K562 (cell line): ENCODE measurements around the gene LNPEP. TPM values are rescaled to one million over a fixed set of nuclear protein-coding genes. Genes with fewer than 3 reads are reported as not detected.

Source experiments
- ATAC-seq: fragments of 200-7000 bp; cut with Tn5 transposase; 3 replicates; pipeline ENCODE4 v1.9.1; 2020; ENCODE audit warnings: moderate library complexity
- BruUV-seq: library from RNA; stranded (reverse); fragments of 400-500 nt; replicated peaks from 2 replicates; lab custom pipeline; 2021; lab: Mats Ljungman, UMichigan
- CTCF ChIA-PET: fragments of 300-600 bp; formaldehyde crosslinking; extraction: SDS; loops from one replicate; lab custom pipeline; 2021; ENCODE audit warnings: low intra/inter-chr PET ratio; lab: Yijun Ruan, JAX
- POLR2A ChIA-PET: fragments of 300-600, 350-650 bp; sonication (Branson Sonifier 250); formaldehyde crosslinking; extraction: SDS; loops from one replicate; lab custom pipeline; 2021; ENCODE audit warnings: antibody characterized with exemption, inconsistent platforms; lab: Yijun Ruan, JAX
- DNase-seq, 4 experiments: peaks; one replicate each; pipeline versions ENCODE4 v3.0.0 to v3.0.0-alpha.2; 2011 to 2018; ENCODE audit warnings: low spot score in 3 of 4, mixed read lengths in 3 of 4; ENCODE audit errors: extremely low read depth in 1 of 4
- FAIRE-seq: peaks from 2 replicates; lab custom pipeline; 2011; peaks lifted over from hg19 to GRCh38; lab: Jason Lieb, UNC
- H2AFZ ChIP-seq: 2 replicates; pipeline ENCODE4 v1.6.0; 2011; ENCODE audit warnings: low read depth, low read length, control low read depth, inconsistent platforms
- H3K27ac ChIP-seq: fragments of 200-600 bp; 3 replicates; pipeline ENCODE4 v1.8.0; 2011; ENCODE audit warnings: low read depth, mild to moderate bottlenecking, control low read depth, inconsistent platforms, low read length, moderate library complexity, mixed read lengths; ENCODE audit errors: extremely low read depth
- H3K27me3 ChIP-seq, 2 experiments: fragments of 300-600 bp in 1 of 2; 2 replicates in 1 of 2; 3 replicates in 1 of 2; pipeline versions ENCODE4 v1.6.0 to v1.8.0; 2011; ENCODE audit warnings: inconsistent platforms in 2 of 2, low read length in 2 of 2, mild to moderate bottlenecking in 1 of 2, mixed read lengths in 1 of 2, moderate library complexity in 1 of 2; ENCODE audit not compliant: control insufficient read depth in 2 of 2, insufficient read depth in 2 of 2
- H3K36me3 ChIP-seq: fragments of 300-600 bp; 3 replicates; pipeline ENCODE4 v1.8.0; 2011; ENCODE audit warnings: mild to moderate bottlenecking, low read length, inconsistent platforms; ENCODE audit not compliant: control insufficient read depth, insufficient read depth
- H3K4me1 ChIP-seq, 2 experiments: fragments of 200-600 bp in 1 of 2; replicated peaks in 1 of 2; 2 replicates in 1 of 2; 3 replicates in 1 of 2; pipeline versions ENCODE4 v1.5.1 to v1.8.0; 2011; ENCODE audit warnings: inconsistent platforms in 2 of 2, low read length in 2 of 2, mild to moderate bottlenecking in 1 of 2, mixed read lengths in 1 of 2, moderate library complexity in 1 of 2; ENCODE audit not compliant: control insufficient read depth in 2 of 2, insufficient read depth in 2 of 2
- H3K4me2 ChIP-seq: 2 replicates; pipeline ENCODE4 v1.6.1; 2011; ENCODE audit warnings: low read length, control low read depth, inconsistent platforms, mixed read lengths; ENCODE audit not compliant: insufficient read depth
- H3K4me3 ChIP-seq: fragments of 200-600 bp; sonication (generic), shearing (Covaris generic); 2 replicates; pipeline ENCODE4 v1.5.1; 2016; ENCODE audit warnings: control low read depth, inconsistent platforms
- H3K79me2 ChIP-seq: fragments of 200-600 bp; 3 replicates; pipeline ENCODE4 v1.8.0; 2011; ENCODE audit warnings: low read length, inconsistent platforms; ENCODE audit not compliant: control insufficient read depth, insufficient read depth
- H3K9ac ChIP-seq, 2 experiments: 2 replicates each; pipeline versions ENCODE4 v1.6.0 to v1.6.1; 2011; ENCODE audit warnings: low read depth in 2 of 2, low read length in 2 of 2, control low read depth in 1 of 2, inconsistent platforms in 1 of 2, mild to moderate bottlenecking in 1 of 2, mixed read lengths in 1 of 2; ENCODE audit not compliant: insufficient read depth in 1 of 2
- H3K9me1 ChIP-seq: one replicate; pipeline ENCODE4 v1.6.0; 2011; ENCODE audit warnings: inconsistent platforms, mild to moderate bottlenecking, low read length, moderate library complexity; ENCODE audit not compliant: control insufficient read depth, insufficient read depth
- H3K9me3 ChIP-seq: replicated peaks from 2 replicates; pipeline ENCODE4 v1.5.1; 2011; ENCODE audit warnings: low read depth, low read length, inconsistent platforms; ENCODE audit not compliant: control insufficient read depth, insufficient read depth
- H4K20me1 ChIP-seq: replicated peaks from 2 replicates; pipeline ENCODE4 v1.6.1; 2011; ENCODE audit warnings: low read length, inconsistent platforms, mixed read lengths; ENCODE audit not compliant: control insufficient read depth, insufficient read depth
- CBX8 ChIP-seq: fragments of 200-600 bp; sonication (generic); IDR thresholded peaks from 2 replicates; pipeline ENCODE4 v1.6.1; 2012; ENCODE audit warnings: borderline replicate concordance, mixed run types, low read depth, mild to moderate bottlenecking, moderate library complexity, mixed read lengths, low read length, control low read depth, inconsistent platforms; ENCODE audit not compliant: poor library complexity, severe bottlenecking; ENCODE audit errors: extremely low read depth
- DEAF1 ChIP-seq: fragments of 450-650 bp; formaldehyde crosslinking; IDR thresholded peaks from 2 replicates; pipeline ENCODE4 v1.4.0; 2020; ENCODE audit warnings: mild to moderate bottlenecking, moderate library complexity
- E2F5 ChIP-seq: sonication (generic); formaldehyde crosslinking; IDR thresholded peaks from 2 replicates; pipeline ENCODE4 v1.8.0; 2022; ENCODE audit warnings: mild to moderate bottlenecking, missing genetic modification reagents
- ELF4 ChIP-seq: fragments of 450-650 bp; formaldehyde crosslinking; IDR thresholded peaks from 2 replicates; pipeline ENCODE4 v1.4.0; 2022; ENCODE audit warnings: missing genetic modification characterization
- HMGN3 ChIP-seq: IDR thresholded peaks from 2 replicates; pipeline ENCODE4 v1.6.1; 2011; ENCODE audit warnings: borderline replicate concordance, low read depth, mild to moderate bottlenecking, mixed read lengths, low read length; ENCODE audit not compliant: insufficient read length; ENCODE audit errors: extremely low read depth
- YY1 ChIP-seq, 3 experiments: IDR thresholded peaks; 2 replicates each; pipeline ENCODE4 v1.6.1; 2011; ENCODE audit warnings: low read length in 2 of 3, mild to moderate bottlenecking in 2 of 3, moderate library complexity in 2 of 3, borderline replicate concordance in 1 of 3, control low read depth in 1 of 3, low read depth in 1 of 3; ENCODE audit not compliant: insufficient read depth in 3 of 3, insufficient replicate concordance in 2 of 3, control insufficient read depth in 1 of 3, insufficient read length in 1 of 3; ENCODE audit errors: extremely low read depth in 1 of 3
- ZBTB7A ChIP-seq: IDR thresholded peaks from 2 replicates; pipeline ENCODE4 v1.6.1; 2011; ENCODE audit warnings: low read depth, mild to moderate bottlenecking, low read length, moderate library complexity, borderline replicate concordance; ENCODE audit not compliant: control insufficient read depth
- ZNF589 ChIP-seq: fragments of 200-800 bp; sonication (Bioruptor generic); IDR thresholded peaks from 2 replicates; pipeline ENCODE4 v1.6.1; 2016; ENCODE audit warnings: low read depth, missing genetic modification characterization, missing compliant biosample characterization
- WGBS: fragments of 100-300 bp; shearing (Covaris generic); methylation state at CpG from one replicate; pipeline ENCODE4 v1.1.6; 2016; ENCODE audit warnings: low coverage, mixed read lengths; ENCODE audit not compliant: insufficient coverage; ENCODE audit errors: missing lambda C conversion rate; 5-methylcytosine and 5-hydroxymethylcytosine counted together
- in situ Hi-C: fragments of 300-500 bp; cut with MboI; formaldehyde crosslinking; loops from 4 replicates; pipeline ENCODE4 v1.15.0; 2018; ENCODE audit warnings: inconsistent platforms, mixed read lengths
- intact Hi-C: fragments of 100-400 bp; cut with micrococcal nuclease; formaldehyde crosslinking; loops from 2 replicates; pipeline ENCODE4 v1.14.2; 2022
- polyA plus RNA-seq, 8 experiments: library from polyadenylated mRNA; depleted of rRNA in 4 of 8; stranded (reverse) in 5 of 8; unstranded in 3 of 8; fragments of >200 nt; fragmentation: Nextera tagmentation in 2 of 8; fragmentation: Illumina TruSeq in 1 of 8; extraction: Ambion mirVana in 2 of 8; extraction: Trizol in 1 of 8; gene quantifications; 2 replicates each; pipeline versions ENCODE4 v1.2.1 to v1.2.3, GENCODE V29; 2011 to 2014; ENCODE audit warnings: inconsistent platforms in 1 of 8, missing spikeins in 1 of 8
- total RNA-seq, 7 experiments: library from RNA; depleted of rRNA in 6 of 7; stranded (reverse); fragments of >200 nt in 6 of 7; fragmentation: Illumina TruSeq in 2 of 7; extraction: Trizol in 2 of 7; gene quantifications; 2 replicates each; pipeline versions ENCODE4 v1.2.1 to v1.2.3, GENCODE V29; 2011 to 2021; ENCODE audit warnings: low replicate concordance in 1 of 7

The LNPEP gene
- total and polyA plus RNA-seq, 9 of the 15 experiments (the other 6 are each of a cell fraction or from before 2014, with no cell fraction given) = 2.6 to 27.9 (median 11.2) TPM

- POLR2A ChIA-PET = interaction anchor here (1.0 to 1.6 kb wide), 2 partner anchors 8 to 40 kb away, joined by 3 to 4 read pairs; no protein-coding TSS in a partner anchor
- no peaks in the 10 kb centered on the region for H3K4me1 ChIP-seq
- no peaks in the 10 kb centered on the region for H3K9me1 ChIP-seq
- FAIRE-seq (no peak), DNase-seq (no peak), ATAC-seq (no peak)
- H3K9me3 ChIP-seq = no peaks in the 10 kb centered on the region
- WGBS = 67% methylated on average over 1 of the region's 1 CpG
- CTCF ChIA-PET = no interaction called here
- H3K27ac ChIP-seq = no peak overlapping the region
- no peaks in the 10 kb centered on the region for H3K79me2 ChIP-seq
- peaks cover 53% of the 10 kb centered on the region; the same call in 2 of the 3 replicates for H3K36me3 ChIP-seq
- no peaks in the 10 kb centered on the region for H4K20me1 ChIP-seq
- in situ Hi-C loops = no loop called here
- H3K4me3 ChIP-seq = no peak overlapping the region
- no peaks in the 10 kb centered on the region for H3K27me3 ChIP-seq
- H3K9ac ChIP-seq = no peak overlapping the region
- BruUV-seq = no TSS peak
- intact Hi-C loops = no loop called here
- no peak overlapping the region for H2AFZ ChIP-seq
- no peak overlapping the region for H3K4me2 ChIP-seq
- no peak for TF ChIP-seq E2F5 (CRISPR knock-in tag)
- TF ChIP-seq ELF4 (CRISPR knock-in tag) = no peak
- no peak for TF ChIP-seq YY1 (IDR thresholded peaks at IDR 0.05; ENCODE audit: borderline replicate concordance in 1 of 3, control insufficient read depth in 1 of 3, extremely low read depth in 1 of 3, insufficient read depth in 3 of 3, insufficient read length in 1 of 3, insufficient replicate concordance in 2 of 3, low read depth in 1 of 3, low read length in 2 of 3)
- TF ChIP-seq CBX8 = no peak
- no peak for TF ChIP-seq ZNF589
- TF ChIP-seq ZBTB7A = no peak
- no peak for TF ChIP-seq DEAF1 (CRISPR knock-in tag)
- TF ChIP-seq HMGN3 = no peak
Measured at GRCh38 chr5:97002983-97003382, 67.1 kb downstream of the LNPEP start.
